Loucy (cell line): ENCODE measurements around the gene OR10A3.

ENCODE experiments used
- CTCF ChIP-seq: fragments of 200-600 bp; sonication (generic); conservative IDR thresholded peaks from 2 replicates; pipeline ENCODE4 v1.5.1; 2014; ENCODE audit warnings: mild to moderate bottlenecking, antibody characterized with exemption, low read length
- EZH2phosphoT487 ChIP-seq: fragments of 200-600 bp; IDR thresholded peaks from 2 replicates; pipeline ENCODE4 v1.6.1; 2018; ENCODE audit warnings: antibody characterized with exemption, mild to moderate bottlenecking, moderate library complexity, borderline replicate concordance

GRCh38 chr11:7981619-7982157, 40.2 kb upstream of the OR10A3 start:
- TF ChIP-seq CTCF (no peak), EZH2phosphoT487 (no peak)
